ENCODE measurements around the gene ZNF746. TPM values are rescaled to one million over a fixed set of nuclear protein-coding genes. Genes with fewer than 3 reads are reported as not detected.

The ZNF746 gene
- total and polyA plus RNA-seq, 10 of the 15 experiments (the other 5 are each of a cell fraction or from before 2014, with no cell fraction given): 1.2 to 19.0 (median 6.3) TPM

GRCh38 chr7:149460493-149461277 is 36.9 kb downstream of the ZNF746 start, which contains the start of gene ZNF777 (continued):
- TF ChIP-seq MEF2B (IDR thresholded peaks at IDR 0.05; ENCODE audit: partially characterized antibody, poor library complexity, severe bottlenecking) (no peak), NFXL1 (IDR thresholded peaks at IDR 0.05; ENCODE audit: borderline replicate concordance) (no peak), WRNIP1 (IDR thresholded peaks at IDR 0.05; ENCODE audit: borderline replicate concordance, low read depth, low read length) (no peak), IRF3 (IDR thresholded peaks at IDR 0.05) (no peak), CHD1 (IDR thresholded peaks at IDR 0.05; ENCODE audit: low read depth, low read length) (no peak), RFX5 (IDR thresholded peaks at IDR 0.05; ENCODE audit: low read depth, low read length) (no peak), IKZF2 (IDR thresholded peaks at IDR 0.05) (no peak), STAT3 (IDR thresholded peaks at IDR 0.05; ENCODE audit: low read depth, low read length) (no peak), NR2F1 (conservative IDR thresholded peaks at IDR 0.05) (peak; percentile 40), SREBF2 (IDR thresholded peaks at IDR 0.05; ENCODE audit: low read length) (no peak)
